ENCODE data around the gene TMEM52B. TPM values are rescaled to one million over a fixed set of nuclear protein-coding genes. Genes with fewer than 3 reads are reported as not detected.

Gene TMEM52B
- total RNA-seq, 6 donors from 2014 or later = 0.55 to 2.7 (median 1.1) TPM; not detected in 1

- H3K4me3 ChIP-seq = no peak overlapping the region
- no peaks in the 10 kb centered on the region for H3K27me3 ChIP-seq
- no peak overlapping the region for H3K27ac ChIP-seq
- TF ChIP-seq EP300 (IDR thresholded peaks at IDR 0.05) = no peak
- no peak for TF ChIP-seq POLR2A (IDR thresholded peaks at IDR 0.05)
- TF ChIP-seq, protein P1, sequence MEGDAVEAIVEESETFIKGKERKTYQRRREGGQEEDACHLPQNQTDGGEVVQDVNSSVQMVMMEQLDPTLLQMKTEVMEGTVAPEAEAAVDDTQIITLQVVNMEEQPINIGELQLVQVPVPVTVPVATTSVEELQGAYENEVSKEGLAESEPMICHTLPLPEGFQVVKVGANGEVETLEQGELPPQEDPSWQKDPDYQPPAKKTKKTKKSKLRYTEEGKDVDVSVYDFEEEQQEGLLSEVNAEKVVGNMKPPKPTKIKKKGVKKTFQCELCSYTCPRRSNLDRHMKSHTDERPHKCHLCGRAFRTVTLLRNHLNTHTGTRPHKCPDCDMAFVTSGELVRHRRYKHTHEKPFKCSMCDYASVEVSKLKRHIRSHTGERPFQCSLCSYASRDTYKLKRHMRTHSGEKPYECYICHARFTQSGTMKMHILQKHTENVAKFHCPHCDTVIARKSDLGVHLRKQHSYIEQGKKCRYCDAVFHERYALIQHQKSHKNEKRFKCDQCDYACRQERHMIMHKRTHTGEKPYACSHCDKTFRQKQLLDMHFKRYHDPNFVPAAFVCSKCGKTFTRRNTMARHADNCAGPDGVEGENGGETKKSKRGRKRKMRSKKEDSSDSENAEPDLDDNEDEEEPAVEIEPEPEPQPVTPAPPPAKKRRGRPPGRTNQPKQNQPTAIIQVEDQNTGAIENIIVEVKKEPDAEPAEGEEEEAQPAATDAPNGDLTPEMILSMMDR (IDR thresholded peaks at IDR 0.05) = no peak
- DNase-seq = no peak
- H3K4me1 ChIP-seq = no peaks in the 10 kb centered on the region
- peaks cover 23 to 29% (median 26%) of the 10 kb centered on the region in 4 donors for H3K36me3 ChIP-seq
- no peak for ATAC-seq (ENCODE audit: low FRiP score in 2 of 2)
- no peaks in the 10 kb centered on the region for H3K9me3 ChIP-seq
- WGBS, 2 donors = 46 to 50% methylated on average over 1 of the region's 1 CpG
Observed at GRCh38 chr12:10226731-10227130, 47.9 kb downstream of the TMEM52B start.

DNA sequence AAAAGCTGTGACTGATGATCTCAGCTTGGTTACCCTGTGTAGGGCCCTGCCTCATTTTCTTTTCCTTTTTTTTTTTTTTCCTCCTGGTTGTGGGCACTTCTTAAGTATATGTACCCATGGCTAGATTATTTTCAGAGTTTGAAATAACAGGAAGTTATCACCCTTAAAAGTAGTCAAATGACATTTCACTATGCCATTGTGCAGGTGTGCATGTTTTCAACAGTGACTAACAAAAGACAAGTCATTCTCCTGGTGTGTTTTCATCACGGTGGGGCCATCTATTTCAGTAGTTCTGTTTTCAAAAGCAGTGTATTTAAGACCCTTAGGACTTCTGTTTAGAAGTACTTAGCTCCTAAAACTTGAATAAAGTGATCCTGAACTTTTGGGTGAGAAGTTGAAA, 48.8 kb downstream of the TMEM52B start:
- Histone ChIP-seq H3K4me1 (no peaks in the 10 kb centered on the region), H3K27ac (no peak overlapping the region), H3K27me3 (no peaks in the 10 kb centered on the region), H3K4me3 (no peak overlapping the region), H3K9me3 (no peaks in the 10 kb centered on the region), H3K36me3 (peaks cover 15 to 20% (median 17%) of the 10 kb centered on the region in 4 donors)
- TF ChIP-seq POLR2A (IDR thresholded peaks at IDR 0.05) = no peak
- no peak for TF ChIP-seq EP300 (IDR thresholded peaks at IDR 0.05)
- no peak for TF ChIP-seq POLR2AphosphoS5 (IDR thresholded peaks at IDR 0.05)
- TF ChIP-seq, protein P1 (IDR thresholded peaks at IDR 0.05) = no peak
- 78 to 82% methylated on average over 1 of the region's 1 CpG for WGBS, 2 donors
- ATAC-seq (ENCODE audit: low FRiP score in 2 of 2) = peak in 1 of 2 donors; percentile 46
- no peak for DNase-seq

- Histone ChIP-seq H3K4me3 (no peak overlapping the region), H3K27me3 (no peaks in the 10 kb centered on the region), H3K36me3 (no peaks in the 10 kb centered on the region), H3K4me1 (peaks cover 0 to 17% (median 10%) of the 10 kb centered on the region in 4 donors), H3K9me3 (peaks cover 0 to 12% (median 4%) of the 10 kb centered on the region in 4 donors), H3K27ac (no peak overlapping the region)
- ATAC-seq (ENCODE audit: low FRiP score in 2 of 2) (no peak), DNase-seq (no peak)
- TF ChIP-seq POLR2AphosphoS5 (IDR thresholded peaks at IDR 0.05) = no peak
- TF ChIP-seq, protein P1 (IDR thresholded peaks at IDR 0.05) = no peak
- no peak for TF ChIP-seq POLR2A (IDR thresholded peaks at IDR 0.05)
- TF ChIP-seq EP300 (IDR thresholded peaks at IDR 0.05) = no peak
Observed at GRCh38 chr12:10234562-10234961, 55.7 kb downstream of the TMEM52B start.

DNA sequence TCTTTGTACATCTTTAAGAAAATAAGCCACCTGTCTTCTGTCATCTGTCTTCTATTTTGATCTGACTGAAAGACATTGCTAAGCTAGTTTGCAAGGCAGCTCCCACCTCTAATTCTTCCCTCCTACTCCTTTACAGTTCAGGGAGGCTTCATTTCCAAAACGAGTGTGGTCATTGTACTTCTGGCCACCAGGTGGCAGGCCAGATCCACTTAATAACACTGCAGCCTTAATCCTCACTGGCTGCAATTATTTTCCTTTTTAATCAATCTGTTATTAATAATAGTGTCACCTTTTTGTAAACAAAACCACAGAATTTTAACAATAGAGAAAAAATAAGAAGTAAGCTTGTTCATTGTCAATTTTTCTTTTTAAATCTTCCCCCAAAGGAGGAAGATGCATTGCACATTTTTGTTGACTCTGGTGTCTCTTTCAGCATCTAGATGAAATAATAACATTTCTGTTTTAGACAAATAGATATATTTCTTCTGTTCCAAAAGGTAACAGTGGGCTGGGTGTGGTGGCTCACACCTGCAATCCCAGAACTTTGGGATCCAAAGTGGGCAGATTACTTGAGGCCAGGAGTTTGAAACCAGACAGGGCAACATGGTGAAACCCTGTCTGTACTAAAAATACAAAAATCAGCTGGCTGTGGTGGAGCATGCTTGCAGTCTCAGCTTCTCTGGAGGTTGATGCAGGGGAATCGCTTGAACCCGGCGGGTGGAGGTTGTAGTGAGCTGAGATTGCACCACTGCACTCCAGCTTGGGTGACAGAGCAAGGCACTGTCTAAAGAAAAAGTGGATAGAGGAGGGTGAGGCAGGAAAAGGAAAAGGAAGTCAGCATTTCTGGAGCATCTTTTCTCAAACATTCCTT, 57.2 kb downstream of the TMEM52B start:
- H3K9me3 ChIP-seq = peaks cover 0 to 12% (median 4%) of the 10 kb centered on the region in 4 donors
- WGBS, 2 donors = 34 to 36% methylated on average over 4 of the region's 4 CpGs
- H3K27me3 ChIP-seq = no peaks in the 10 kb centered on the region
- DNase-seq (peak in 1 of 2 donors; percentile 40), ATAC-seq (ENCODE audit: low FRiP score in 2 of 2) (peak; percentile 77 to 88)
- H3K27ac ChIP-seq = peak overlapping the region in 3 of 4 donors; percentile 2 to 50 (median 37)
- H3K4me3 ChIP-seq = no peak overlapping the region
- no peaks in the 10 kb centered on the region for H3K36me3 ChIP-seq
- peaks cover 0 to 17% (median 10%) of the 10 kb centered on the region in 4 donors for H3K4me1 ChIP-seq
- TF ChIP-seq POLR2AphosphoS5 (IDR thresholded peaks at IDR 0.05) (no peak), POLR2A (IDR thresholded peaks at IDR 0.05) (no peak), EP300 (IDR thresholded peaks at IDR 0.05) (no peak)
- TF ChIP-seq, protein P1 (IDR thresholded peaks at IDR 0.05) = peak; percentile 78 to 91 (median 85)

Measured in upper lobe of left lung (tissue), 6 donors.